Endothelial cell (in vitro differentiated cells): ENCODE results near the gene MICAL3. TPM values are rescaled to one million over a fixed set of nuclear protein-coding genes. Genes with fewer than 3 reads are reported as not detected.

Source experiments
- DNase-seq: peaks from one replicate; pipeline ENCODE4 v3.0.0; 2021; ENCODE audit warnings: low spot score
- H3K27ac Mint-ChIP-seq: one replicate; pipeline ENCODE4 v1.8.0; 2021; ENCODE audit warnings: mixed read lengths, inconsistent platforms; ENCODE audit not compliant: unreplicated experiment
- H3K27me3 Mint-ChIP-seq: one replicate; pipeline ENCODE4 v1.8.0; 2021; ENCODE audit warnings: mild to moderate bottlenecking, moderate library complexity, mixed read lengths, inconsistent platforms; ENCODE audit not compliant: unreplicated experiment
- H3K36me3 Mint-ChIP-seq: one replicate; pipeline ENCODE4 v1.8.0; 2021; ENCODE audit warnings: mild to moderate bottlenecking, low read depth, mixed read lengths, inconsistent platforms; ENCODE audit not compliant: unreplicated experiment
- H3K4me1 Mint-ChIP-seq: one replicate; pipeline ENCODE4 v1.8.0; 2021; ENCODE audit warnings: mild to moderate bottlenecking, mixed read lengths, inconsistent platforms; ENCODE audit not compliant: unreplicated experiment
- H3K4me3 Mint-ChIP-seq: one replicate; pipeline ENCODE4 v1.8.0; 2021; ENCODE audit warnings: mild to moderate bottlenecking, mixed read lengths, inconsistent platforms; ENCODE audit not compliant: unreplicated experiment
- H3K9me3 Mint-ChIP-seq: one replicate; pipeline ENCODE4 v1.8.0; 2021; ENCODE audit warnings: mixed read lengths, inconsistent platforms; ENCODE audit not compliant: unreplicated experiment
- total RNA-seq: library from RNA; stranded (reverse); fragmentation: NEBNext Ultra II Directional; extraction: Animal tissue kit (Norgen Biotek cat#: 25700); gene quantifications from one replicate; pipeline ENCODE4 v1.2.1, GENCODE V29; 2021; ENCODE audit not compliant: unreplicated experiment
- TF ChIP-seq, protein P1 (sequence below): fragments of 200-600 bp; sonication (generic); IDR thresholded peaks from one replicate; pipeline ENCODE4 v1.5.0; 2021; ENCODE audit warnings: antibody characterized with exemption; ENCODE audit not compliant: unreplicated experiment

MICAL3 gene
- total RNA-seq, 1 donor from 2014 or later = 54.3 TPM

DNA sequence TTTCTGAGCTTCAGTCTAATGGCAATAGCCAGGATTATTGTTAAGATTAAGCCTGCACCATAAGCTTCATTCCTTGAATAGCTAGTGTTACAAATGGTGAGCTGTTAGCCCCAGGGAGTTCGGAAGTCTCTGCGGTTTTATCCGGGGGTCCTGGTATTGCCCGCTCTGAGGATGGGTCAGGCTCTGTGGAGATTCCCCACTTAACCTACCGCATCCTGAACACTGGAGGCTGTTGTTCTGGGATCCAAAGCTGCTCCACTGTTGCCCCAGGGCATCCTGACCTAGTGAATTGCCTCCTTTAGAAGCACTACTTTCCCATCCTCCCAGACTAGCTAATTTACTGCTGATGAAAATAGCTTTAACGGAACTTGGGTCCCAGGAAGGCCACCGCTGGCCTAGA is 38.9 kb upstream of the MICAL3 start:
- Mint-ChIP-seq H3K4me3 (no peak overlapping the region), H3K27me3 (peaks cover 7% of the 10 kb centered on the region), H3K27ac (no peak overlapping the region), H3K36me3 (peaks cover 4% of the 10 kb centered on the region), H3K4me1 (peaks cover 11% of the 10 kb centered on the region), H3K9me3 (no peaks in the 10 kb centered on the region)
- no peak for DNase-seq
- TF ChIP-seq, protein P1, sequence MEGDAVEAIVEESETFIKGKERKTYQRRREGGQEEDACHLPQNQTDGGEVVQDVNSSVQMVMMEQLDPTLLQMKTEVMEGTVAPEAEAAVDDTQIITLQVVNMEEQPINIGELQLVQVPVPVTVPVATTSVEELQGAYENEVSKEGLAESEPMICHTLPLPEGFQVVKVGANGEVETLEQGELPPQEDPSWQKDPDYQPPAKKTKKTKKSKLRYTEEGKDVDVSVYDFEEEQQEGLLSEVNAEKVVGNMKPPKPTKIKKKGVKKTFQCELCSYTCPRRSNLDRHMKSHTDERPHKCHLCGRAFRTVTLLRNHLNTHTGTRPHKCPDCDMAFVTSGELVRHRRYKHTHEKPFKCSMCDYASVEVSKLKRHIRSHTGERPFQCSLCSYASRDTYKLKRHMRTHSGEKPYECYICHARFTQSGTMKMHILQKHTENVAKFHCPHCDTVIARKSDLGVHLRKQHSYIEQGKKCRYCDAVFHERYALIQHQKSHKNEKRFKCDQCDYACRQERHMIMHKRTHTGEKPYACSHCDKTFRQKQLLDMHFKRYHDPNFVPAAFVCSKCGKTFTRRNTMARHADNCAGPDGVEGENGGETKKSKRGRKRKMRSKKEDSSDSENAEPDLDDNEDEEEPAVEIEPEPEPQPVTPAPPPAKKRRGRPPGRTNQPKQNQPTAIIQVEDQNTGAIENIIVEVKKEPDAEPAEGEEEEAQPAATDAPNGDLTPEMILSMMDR = no peak

DNA sequence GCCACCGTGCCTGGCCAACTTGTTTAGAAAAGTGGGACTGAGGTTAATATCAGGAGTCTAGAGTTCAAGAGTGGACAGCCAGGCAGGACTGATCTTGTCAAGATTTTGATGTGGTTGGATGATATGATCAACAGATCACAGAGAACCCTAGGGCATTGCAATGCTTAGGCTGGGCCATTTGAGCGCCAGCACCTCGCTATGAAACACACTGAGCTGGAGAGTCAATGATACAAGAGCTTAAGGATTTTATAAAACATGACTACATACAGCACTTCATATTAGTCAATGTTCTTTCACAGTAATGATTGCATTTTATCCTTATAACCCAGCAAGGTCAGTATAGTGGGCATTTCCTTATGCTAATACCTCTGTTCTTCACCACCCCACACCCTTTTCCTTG is 38.1 kb upstream of the MICAL3 start:
- Mint-ChIP-seq H3K4me1 (peaks cover 9% of the 10 kb centered on the region), H3K27ac (no peak overlapping the region), H3K4me3 (no peak overlapping the region), H3K36me3 (no peaks in the 10 kb centered on the region), H3K27me3 (peaks cover 4% of the 10 kb centered on the region), H3K9me3 (no peaks in the 10 kb centered on the region)
- no peak for DNase-seq
- TF ChIP-seq, protein P1 = no peak

DNA sequence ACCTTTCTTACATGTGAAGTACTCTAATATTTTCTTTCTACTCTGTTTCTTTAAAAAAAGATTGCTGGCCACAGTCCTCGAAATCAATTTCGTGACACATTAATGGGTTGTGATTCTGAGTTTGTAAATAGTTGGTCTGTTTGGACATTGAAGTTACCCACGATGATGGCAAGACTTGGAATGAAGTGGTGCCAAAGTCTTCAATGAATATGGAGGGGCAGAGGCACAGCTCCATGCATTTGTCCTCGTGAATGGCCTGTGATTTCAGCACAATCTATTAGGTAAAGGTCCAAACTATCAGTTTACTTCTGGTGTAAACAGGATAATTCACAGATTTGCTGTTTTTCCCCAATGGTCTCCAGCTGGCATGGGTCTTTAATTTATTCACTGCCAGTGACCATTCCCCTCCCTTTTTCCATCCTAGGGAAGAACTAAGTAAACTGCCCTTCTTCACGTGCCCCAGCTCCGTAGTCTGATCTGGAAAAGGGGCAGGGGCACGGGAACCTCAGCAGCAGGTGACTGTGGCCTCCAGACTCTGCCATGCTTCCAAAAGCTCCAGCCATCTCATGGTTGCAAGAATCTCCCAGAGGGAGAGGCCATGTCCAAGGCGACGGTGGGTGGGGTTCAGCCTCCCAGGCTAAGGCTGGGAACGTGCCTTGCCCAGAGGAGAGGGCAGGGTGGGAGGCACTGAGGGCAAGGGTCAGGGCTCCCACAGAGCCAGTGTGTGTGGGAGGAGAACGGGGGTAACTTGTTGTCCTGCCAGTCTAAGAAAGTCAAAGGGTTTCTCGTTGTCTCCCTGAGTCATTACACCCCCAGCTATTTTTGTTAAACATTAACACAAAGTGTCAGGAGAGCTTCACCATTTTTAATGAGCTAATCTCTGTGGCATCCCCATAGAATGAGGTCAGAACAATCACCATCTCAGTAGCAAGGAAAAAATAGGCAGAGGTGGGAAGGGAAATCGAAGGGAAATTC is 36.6 kb upstream of the MICAL3 start:
- H3K4me3 Mint-ChIP-seq = no peak overlapping the region
- DNase-seq = no peak
- H3K4me1 Mint-ChIP-seq = peaks cover 3% of the 10 kb centered on the region
- H3K27me3 Mint-ChIP-seq = no peaks in the 10 kb centered on the region
- H3K9me3 Mint-ChIP-seq = no peaks in the 10 kb centered on the region
- H3K36me3 Mint-ChIP-seq = no peaks in the 10 kb centered on the region
- no peak overlapping the region for H3K27ac Mint-ChIP-seq
- TF ChIP-seq, protein P1 = no peak

DNA sequence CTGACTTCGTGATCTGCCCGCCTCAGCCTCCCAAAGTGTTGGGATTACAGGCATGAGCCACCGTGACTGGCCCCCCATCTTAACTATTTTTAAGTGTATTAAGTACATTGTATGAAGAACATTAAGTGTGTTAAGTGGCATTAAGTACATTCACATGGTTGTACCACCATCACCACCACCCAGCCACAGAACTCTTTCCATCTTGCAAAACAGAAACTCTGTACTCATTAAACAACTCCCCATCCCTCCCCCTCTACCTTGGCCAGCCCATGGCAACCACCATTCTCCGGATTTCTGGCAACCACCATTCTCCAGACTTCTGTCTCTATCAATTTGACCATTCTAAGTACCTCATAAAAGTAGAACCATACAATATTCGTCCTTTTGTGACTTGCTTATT is 35.6 kb upstream of the MICAL3 start:
- H3K9me3 Mint-ChIP-seq = no peaks in the 10 kb centered on the region
- peaks cover 2% of the 10 kb centered on the region for H3K4me1 Mint-ChIP-seq

More for the DNA sequence above, 35.6 kb upstream of the MICAL3 start:
- H3K27me3 Mint-ChIP-seq = peaks cover 2% of the 10 kb centered on the region
- H3K4me3 Mint-ChIP-seq = no peak overlapping the region
- no peak overlapping the region for H3K27ac Mint-ChIP-seq
- TF ChIP-seq, protein P1 = no peak
- no peak for DNase-seq
- H3K36me3 Mint-ChIP-seq = no peaks in the 10 kb centered on the region
